ENCODE data around the gene ASIC3. TPM values are rescaled to one million over a fixed set of nuclear protein-coding genes. Genes with fewer than 3 reads are reported as not detected.

ASIC3 gene
- total and polyA plus RNA-seq, 2 of the 8 experiments (the other 6 are each of a cell fraction or from before 2014, with no cell fraction given), result 1.6 to 1.9 TPM

DNA sequence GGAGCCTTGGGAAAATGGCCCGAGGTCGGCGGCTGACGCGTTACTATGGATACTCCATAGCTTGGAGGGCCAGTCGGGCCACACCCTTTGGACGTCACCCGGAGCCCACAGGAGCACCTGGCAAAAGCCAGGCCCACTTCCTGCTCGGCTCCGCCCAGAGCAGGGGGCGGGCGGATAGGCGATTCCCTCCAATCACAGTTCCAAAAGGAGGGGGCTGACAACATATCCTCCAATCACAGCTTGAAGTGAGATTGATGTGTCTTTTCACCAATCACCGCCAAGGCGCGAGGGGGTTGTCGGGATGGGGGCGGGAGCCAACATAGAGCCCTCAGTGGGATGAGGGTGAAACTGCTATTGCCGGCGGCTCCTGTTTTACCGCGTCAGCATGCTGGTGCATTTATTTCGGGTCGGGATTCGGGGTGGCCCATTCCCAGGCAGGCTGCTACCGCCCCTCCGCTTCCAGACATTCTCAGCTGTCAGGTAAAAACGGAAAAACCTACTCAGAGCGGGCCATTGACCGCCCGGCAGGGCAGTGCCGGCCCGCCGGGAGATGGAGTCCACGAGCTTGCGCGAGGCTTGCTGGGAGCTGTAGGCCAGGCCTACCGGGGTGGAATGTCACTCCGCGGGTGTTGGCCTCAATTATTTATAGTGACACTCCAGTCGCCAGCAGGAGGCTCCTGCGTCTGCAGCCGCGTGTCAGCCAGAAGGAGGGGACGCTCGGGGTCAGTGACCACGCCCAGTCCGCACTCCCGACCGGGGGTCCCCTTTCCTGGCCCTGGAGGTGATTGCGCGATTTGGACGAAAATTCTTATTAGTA is 20.0 kb upstream of the ASIC3 start, which contains the start of gene ABCB8:
Gene ABCB8 (plus strand): TSS at position 320 of the 817 bp plus-strand sequence. CDS start 66 bp downstream, at position 386.
- H2AK5ac ChIP-seq (ENCODE audit: low read depth, low read length), result 0 out of 2 replicates have a peak within 1 kb of the TSS, but pooled peaks have one; percentile 39
- peak within 1 kb of the TSS; percentile 7; the same call in 1 of the 2 replicates for H4K8ac ChIP-seq (ENCODE audit: extremely low read depth, insufficient read depth, low read length)
- CTCF ChIA-PET (ENCODE audit: partially characterized antibody), result interaction anchor here (0.7 to 2.7 kb wide), 17 partner anchors 9 to 83 kb away, joined by 3 to 24 read pairs (median 3); partner anchors contain the start of gene CDK5
- no peak within 1 kb of the TSS for H4K5ac ChIP-seq (ENCODE audit: insufficient read length, low read depth, low read length)
- POLR2A ChIA-PET (ENCODE audit: partially characterized antibody), result interaction anchor here (0.6 to 3.2 kb wide), 12 partner anchors 10 to 1962 kb away, joined by 3 to 18 read pairs (median 4); partner anchors contain the start of gene CDK5
- peak; percentile 99 for DNase-seq (ENCODE audit: low read depth in 1 of 2, low spot score in 2 of 2)
- 2% methylated on average over 51 of the region's 53 CpGs; no CpG with 5 or more reads in 1 of the 2 experiments for WGBS, 2 experiments (ENCODE audit: extremely low coverage in 1 of 2, insufficient coverage in 1 of 2, insufficient read length in 1 of 2, insufficient replicate concordance in 2 of 2, low coverage in 1 of 2, low lambda C conversion rate in 2 of 2, missing lambda C conversion rate in 1 of 2)
- no peaks in the 10 kb centered on the region for H3K79me2 ChIP-seq (ENCODE audit: control insufficient read depth in 1 of 2, insufficient read depth in 2 of 2, low read length in 2 of 2)
- H3K14ac ChIP-seq (ENCODE audit: insufficient read length), result no peak within 1 kb of the TSS
- peaks cover 0 to 2% of the 10 kb centered on the region in 2 experiments for H4K20me1 ChIP-seq (replicated peaks in 1 of 2; ENCODE audit: control insufficient read depth in 1 of 2, insufficient read depth in 2 of 2, low read length in 2 of 2)
- peaks cover 3% of the 10 kb centered on the region; the same call in 1 of the 2 replicates for H3K23me2 ChIP-seq (ENCODE audit: low read depth, low read length)
- no peaks in the 10 kb centered on the region for H3K36me3 ChIP-seq (ENCODE audit: control insufficient read depth in 2 of 4, insufficient read depth in 4 of 4, low read length in 3 of 4)
- H3K4me3 ChIP-seq (ENCODE audit: extremely low read depth in 1 of 4, insufficient read depth in 2 of 4, low read depth in 3 of 4, low read length in 4 of 4), result peak within 1 kb of the TSS; percentile 66 to 97 (median 80)
- peaks cover 0 to 4% (median 0%) of the 10 kb centered on the region in 4 experiments; a peak in 2 of 7 replicates for H3K27me3 ChIP-seq (replicated peaks in 1 of 4; ENCODE audit: control insufficient read depth in 3 of 4, extremely low read depth in 1 of 4, insufficient read depth in 3 of 4, low read length in 3 of 4)
- peak within 1 kb of the TSS; percentile 71; the same call in 1 of the 2 replicates for H2AFZ ChIP-seq (ENCODE audit: low read length)
- no peak within 1 kb of the TSS for H4K91ac ChIP-seq (replicated peaks; ENCODE audit: insufficient read length, low read length)
- H3K23ac ChIP-seq (ENCODE audit: insufficient read length), result no peak within 1 kb of the TSS
- peak within 1 kb of the TSS; percentile 75; the same call in 1 of the 2 replicates for H3K18ac ChIP-seq (ENCODE audit: extremely low read depth, low read length)
- H3K79me1 ChIP-seq (ENCODE audit: low read depth, low read length), result no peaks in the 10 kb centered on the region; the same call in 1 of the 2 replicates
- H2BK15ac ChIP-seq (ENCODE audit: low read length), result no peak within 1 kb of the TSS; the same call in 1 of the 2 replicates
- H2BK5ac ChIP-seq (ENCODE audit: low read depth, low read length), result no peak within 1 kb of the TSS
- FAIRE-seq, result peak; percentile 57
- peaks cover 0 to 4% (median 2%) of the 10 kb centered on the region in 4 experiments; a peak in 2 of 7 replicates for H3K4me1 ChIP-seq (replicated peaks in 1 of 4; ENCODE audit: control insufficient read depth in 3 of 4, insufficient read depth in 4 of 4, low read length in 3 of 4)
- peak within 1 kb of the TSS in 3 of 4 experiments; percentile 12 to 45 (median 32); a peak in 4 of 7 replicates for H3K9ac ChIP-seq (replicated peaks in 1 of 4; ENCODE audit: extremely low read depth in 1 of 4, low read depth in 3 of 4, low read length in 3 of 4)
- peak within 1 kb of the TSS; percentile 75 to 90 for H3K4me2 ChIP-seq (ENCODE audit: insufficient read depth in 1 of 2, low read depth in 2 of 2, low read length in 2 of 2)
- H3K4ac ChIP-seq (replicated peaks; ENCODE audit: insufficient read length, low read depth, low read length), result no peak within 1 kb of the TSS
- H3K56ac ChIP-seq (replicated peaks; ENCODE audit: insufficient read length, low read depth, low read length), result peak within 1 kb of the TSS; percentile 78
- H2BK12ac ChIP-seq (ENCODE audit: low read depth, low read length), result peak within 1 kb of the TSS; percentile 50; the same call in 1 of the 2 replicates
- peak within 1 kb of the TSS; percentile 15; the same call in 1 of the 2 replicates for H3K27ac ChIP-seq (ENCODE audit: low read depth, low read length)
- no peaks in the 10 kb centered on the region for H3K9me3 ChIP-seq (ENCODE audit: insufficient read depth in 2 of 2, low read depth in 1 of 2, low read length in 1 of 2)
- H2BK20ac ChIP-seq (ENCODE audit: low read length), result no peak within 1 kb of the TSS
- no peak within 1 kb of the TSS for H2BK120ac ChIP-seq (replicated peaks; ENCODE audit: low read depth, low read length)
- TF ChIP-seq TCF12 (IDR thresholded peaks at IDR 0.05; ENCODE audit: low read depth, low read length), result 0 out of 2 replicates have a peak, but pooled peaks have one; percentile 71
- TF ChIP-seq SIN3A (conservative IDR thresholded peaks at IDR 0.05 in 1 of 2, IDR thresholded peaks at IDR 0.05 in 1 of 2; ENCODE audit: low read depth in 1 of 2, low read length in 2 of 2), result peak in 1 of 2 experiments; percentile 73; a peak in 2 of 4 replicates
- TF ChIP-seq GTF2F1 (IDR thresholded peaks at IDR 0.05; ENCODE audit: borderline replicate concordance, low read depth, low read length), result no peak
- peak; percentile 64 for TF ChIP-seq SIX5 (IDR thresholded peaks at IDR 0.05; ENCODE audit: low read depth, low read length)
- TF ChIP-seq MAFK (IDR thresholded peaks at IDR 0.05; ENCODE audit: low read depth, low read length), result no peak
- TF ChIP-seq RBBP5 (IDR thresholded peaks at IDR 0.05; ENCODE audit: borderline replicate concordance, low read depth, low read length), result peak; percentile 40; the same call in 1 of the 2 replicates
- no peak; the same call in 1 of the 2 replicates for TF ChIP-seq TAF1 (IDR thresholded peaks at IDR 0.05; ENCODE audit: low read depth, low read length)
- no peak for TF ChIP-seq POLR2A (IDR thresholded peaks at IDR 0.05; ENCODE audit: control extremely low read depth in 1 of 2, low read depth in 2 of 2, low read length in 2 of 2)
- no peak for TF ChIP-seq YY1 (IDR thresholded peaks at IDR 0.05; ENCODE audit: low read depth, low read length)
- no peak for TF ChIP-seq BCL11A (IDR thresholded peaks at IDR 0.05; ENCODE audit: low read depth in 2 of 2, low read length in 2 of 2)
- TF ChIP-seq SUZ12 (IDR thresholded peaks at IDR 0.05; ENCODE audit: low read length), result no peak
